ENCODE results near the gene ZWILCH.

DNA sequence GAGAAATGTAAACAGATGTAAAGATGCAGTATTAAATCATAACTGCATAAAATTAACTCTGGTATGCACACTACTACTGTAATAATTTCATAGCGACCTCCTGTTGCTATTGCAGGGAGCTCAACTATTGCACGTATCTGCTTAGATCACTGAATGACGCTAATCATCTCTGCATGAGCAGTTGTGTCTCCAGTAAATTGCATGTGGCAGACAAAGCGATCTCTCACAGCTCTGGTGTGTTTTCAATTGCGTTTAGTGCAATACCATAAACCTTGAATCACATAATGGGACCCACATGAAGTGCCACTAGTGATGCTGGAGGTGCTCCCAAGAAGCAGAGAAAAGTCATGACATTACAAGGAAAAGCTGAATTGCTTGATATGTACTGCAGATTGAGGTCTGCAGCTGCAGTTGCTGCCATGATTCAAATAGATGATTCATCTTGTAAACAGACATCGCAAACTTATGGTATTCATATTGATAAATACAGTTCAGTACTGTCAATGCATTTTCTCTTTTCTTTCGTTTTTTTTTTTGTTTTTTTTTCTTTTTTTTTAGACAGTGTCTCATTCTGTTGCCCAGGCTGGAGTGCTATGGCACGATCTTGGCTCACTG lies 90.9 kb downstream of the ZWILCH start:
- TF ChIP-seq MXI1 (IDR thresholded peaks at IDR 0.05; ENCODE audit: borderline replicate concordance, low read depth, low read length) (no peak), SMC3 (IDR thresholded peaks at IDR 0.05; ENCODE audit: low read depth, low read length) (no peak), FOS (IDR thresholded peaks at IDR 0.05; ENCODE audit: low read depth, low read length) (no peak; the same call in 1 of the 2 replicates), RAD21 (IDR thresholded peaks at IDR 0.05; ENCODE audit: low read length) (no peak), CEBPB (IDR thresholded peaks at IDR 0.05; ENCODE audit: low read depth, low read length) (no peak)
- TF ChIP-seq, protein P1, sequence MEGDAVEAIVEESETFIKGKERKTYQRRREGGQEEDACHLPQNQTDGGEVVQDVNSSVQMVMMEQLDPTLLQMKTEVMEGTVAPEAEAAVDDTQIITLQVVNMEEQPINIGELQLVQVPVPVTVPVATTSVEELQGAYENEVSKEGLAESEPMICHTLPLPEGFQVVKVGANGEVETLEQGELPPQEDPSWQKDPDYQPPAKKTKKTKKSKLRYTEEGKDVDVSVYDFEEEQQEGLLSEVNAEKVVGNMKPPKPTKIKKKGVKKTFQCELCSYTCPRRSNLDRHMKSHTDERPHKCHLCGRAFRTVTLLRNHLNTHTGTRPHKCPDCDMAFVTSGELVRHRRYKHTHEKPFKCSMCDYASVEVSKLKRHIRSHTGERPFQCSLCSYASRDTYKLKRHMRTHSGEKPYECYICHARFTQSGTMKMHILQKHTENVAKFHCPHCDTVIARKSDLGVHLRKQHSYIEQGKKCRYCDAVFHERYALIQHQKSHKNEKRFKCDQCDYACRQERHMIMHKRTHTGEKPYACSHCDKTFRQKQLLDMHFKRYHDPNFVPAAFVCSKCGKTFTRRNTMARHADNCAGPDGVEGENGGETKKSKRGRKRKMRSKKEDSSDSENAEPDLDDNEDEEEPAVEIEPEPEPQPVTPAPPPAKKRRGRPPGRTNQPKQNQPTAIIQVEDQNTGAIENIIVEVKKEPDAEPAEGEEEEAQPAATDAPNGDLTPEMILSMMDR (conservative IDR thresholded peaks at IDR 0.05; ENCODE audit: low read depth, low read length) = no peak
